Measurements from ENCODE around the gene SPATA16. TPM values are rescaled to one million over a fixed set of nuclear protein-coding genes. Genes with fewer than 3 reads are reported as not detected.
"Not testable (repeated sequence)": the region's sequence is repeated elsewhere in the genome, so short reads cannot be mapped to it uniquely, and the experiment has no call there.

SPATA16 gene
- polyA plus RNA-seq, 1 donor from 2014 or later, result not detected

DNA sequence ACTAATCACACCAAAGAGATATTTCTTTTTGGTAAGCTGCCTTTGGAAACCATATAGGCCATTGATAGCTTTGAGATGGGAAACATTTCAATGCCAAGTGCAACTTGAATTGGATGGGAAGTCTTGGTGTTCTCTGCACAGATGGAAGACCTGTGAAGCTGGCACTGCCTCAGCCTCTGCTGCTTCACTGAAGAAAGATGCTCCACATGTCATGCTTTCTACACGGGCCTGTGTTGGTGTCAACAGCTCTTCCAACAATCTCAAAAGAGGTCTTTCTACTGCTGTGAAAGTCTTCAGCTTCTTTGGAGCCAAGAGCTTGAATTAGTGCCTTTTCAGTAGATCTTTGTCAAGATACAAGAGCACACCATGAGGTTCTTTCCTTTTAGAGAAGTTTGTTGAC is 169.0 kb downstream of the SPATA16 start:
- H3F3A ChIP-seq (ENCODE audit: insufficient read depth, low read length, poor library complexity, severe bottlenecking), result peaks cover 6% of the 10 kb centered on the region
- no peaks in the 10 kb centered on the region for H3K36me3 ChIP-seq (ENCODE audit: insufficient read depth, low read length)
- H3K9me2 ChIP-seq (ENCODE audit: insufficient read depth, low read length), result no peaks in the 10 kb centered on the region
- no peak overlapping the region for H3K9ac ChIP-seq (ENCODE audit: low read length)
- no peak overlapping the region for H3K27ac ChIP-seq (ENCODE audit: low read length)
- H3K4me2 ChIP-seq (ENCODE audit: low read length), result no peak overlapping the region
- TF ChIP-seq EZH2 (IDR thresholded peaks at IDR 0.05; ENCODE audit: borderline replicate concordance, insufficient read depth, low read length, poor library complexity, severe bottlenecking) (no peak), RAD21 (conservative IDR thresholded peaks at IDR 0.05) (no peak), EP300 (conservative IDR thresholded peaks at IDR 0.05; ENCODE audit: poor library complexity, severe bottlenecking) (no peak), MXI1 (conservative IDR thresholded peaks at IDR 0.05; ENCODE audit: poor library complexity, severe bottlenecking) (no peak), POLR2AphosphoS5 (IDR thresholded peaks at IDR 0.05) (no peak)
- TF ChIP-seq, protein P1, sequence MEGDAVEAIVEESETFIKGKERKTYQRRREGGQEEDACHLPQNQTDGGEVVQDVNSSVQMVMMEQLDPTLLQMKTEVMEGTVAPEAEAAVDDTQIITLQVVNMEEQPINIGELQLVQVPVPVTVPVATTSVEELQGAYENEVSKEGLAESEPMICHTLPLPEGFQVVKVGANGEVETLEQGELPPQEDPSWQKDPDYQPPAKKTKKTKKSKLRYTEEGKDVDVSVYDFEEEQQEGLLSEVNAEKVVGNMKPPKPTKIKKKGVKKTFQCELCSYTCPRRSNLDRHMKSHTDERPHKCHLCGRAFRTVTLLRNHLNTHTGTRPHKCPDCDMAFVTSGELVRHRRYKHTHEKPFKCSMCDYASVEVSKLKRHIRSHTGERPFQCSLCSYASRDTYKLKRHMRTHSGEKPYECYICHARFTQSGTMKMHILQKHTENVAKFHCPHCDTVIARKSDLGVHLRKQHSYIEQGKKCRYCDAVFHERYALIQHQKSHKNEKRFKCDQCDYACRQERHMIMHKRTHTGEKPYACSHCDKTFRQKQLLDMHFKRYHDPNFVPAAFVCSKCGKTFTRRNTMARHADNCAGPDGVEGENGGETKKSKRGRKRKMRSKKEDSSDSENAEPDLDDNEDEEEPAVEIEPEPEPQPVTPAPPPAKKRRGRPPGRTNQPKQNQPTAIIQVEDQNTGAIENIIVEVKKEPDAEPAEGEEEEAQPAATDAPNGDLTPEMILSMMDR (IDR thresholded peaks at IDR 0.05; ENCODE audit: poor library complexity, severe bottlenecking), result no peak
- H3K27me3 ChIP-seq (ENCODE audit: insufficient read depth, low read depth, low read length), result no peaks in the 10 kb centered on the region
- H3K4me3 ChIP-seq (ENCODE audit: low read length), result no peak overlapping the region
- no peaks in the 10 kb centered on the region for H3K9me3 ChIP-seq (ENCODE audit: low read length)
- no peaks in the 10 kb centered on the region for H3K79me2 ChIP-seq (replicated peaks; ENCODE audit: insufficient read depth, low read length)
- H4K20me1 ChIP-seq (ENCODE audit: insufficient read depth), result no peaks in the 10 kb centered on the region
- no peak overlapping the region for H2AFZ ChIP-seq (ENCODE audit: low read depth, low read length)

DNA sequence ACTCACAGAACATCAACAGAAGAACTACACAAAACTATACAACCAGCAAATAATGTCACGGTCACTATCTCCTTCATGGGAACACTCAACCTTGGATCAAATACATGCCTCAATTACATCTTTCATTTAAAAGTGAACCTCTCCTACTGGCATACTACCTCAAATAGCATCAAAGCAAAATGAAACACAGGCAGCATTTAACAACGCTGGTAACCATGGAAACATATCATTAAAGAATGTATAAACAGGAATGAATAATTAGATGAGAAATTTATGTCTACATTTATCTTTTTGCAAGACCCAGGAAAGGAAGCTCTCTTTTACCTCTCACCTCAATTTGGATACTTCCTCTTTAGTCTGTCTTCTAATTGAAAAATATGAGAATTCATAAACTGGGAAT is 172.4 kb downstream of the SPATA16 start:
- Histone ChIP-seq H3K36me3 (ENCODE audit: insufficient read depth, low read length) (no peaks in the 10 kb centered on the region), H3K9me2 (ENCODE audit: insufficient read depth, low read length) (no peaks in the 10 kb centered on the region), H3K27ac (ENCODE audit: low read length) (peak overlapping the region; percentile 15), H3K4me3 (ENCODE audit: low read length) (no peak overlapping the region), H3K79me2 (replicated peaks; ENCODE audit: insufficient read depth, low read length) (no peaks in the 10 kb centered on the region), H2AFZ (ENCODE audit: low read depth, low read length) (no peak overlapping the region), H3K27me3 (ENCODE audit: insufficient read depth, low read depth, low read length) (no peaks in the 10 kb centered on the region), H3F3A (ENCODE audit: insufficient read depth, low read length, poor library complexity, severe bottlenecking) (no peaks in the 10 kb centered on the region), H3K9ac (ENCODE audit: low read length) (no peak overlapping the region), H4K20me1 (ENCODE audit: insufficient read depth) (no peaks in the 10 kb centered on the region), H3K9me3 (ENCODE audit: low read length) (no peaks in the 10 kb centered on the region), H3K4me2 (ENCODE audit: low read length) (no peak overlapping the region)
- TF ChIP-seq MXI1 (conservative IDR thresholded peaks at IDR 0.05; ENCODE audit: poor library complexity, severe bottlenecking), result no peak
- TF ChIP-seq RAD21 (conservative IDR thresholded peaks at IDR 0.05), result no peak

DNA sequence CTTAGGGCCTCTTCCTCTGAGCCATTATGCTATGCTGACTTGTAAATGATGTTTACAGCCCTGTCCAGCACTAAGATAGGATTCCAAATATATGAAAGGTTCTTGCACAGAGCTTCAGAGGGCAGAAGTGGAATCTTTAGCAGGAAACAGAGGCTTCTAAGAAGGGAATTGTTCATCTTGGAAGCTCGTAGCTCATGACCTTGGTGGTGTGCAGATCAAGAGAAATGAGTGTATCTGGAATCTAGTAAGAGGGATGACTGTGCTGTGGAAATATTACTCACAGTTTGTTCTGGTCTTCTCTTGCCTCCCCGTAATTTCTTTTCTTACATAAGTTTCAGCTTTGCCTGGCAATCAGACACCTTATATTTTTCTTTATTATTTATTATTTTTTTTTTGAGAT is 175.8 kb downstream of the SPATA16 start:
- H3K36me3 ChIP-seq (ENCODE audit: insufficient read depth, low read length), result no peaks in the 10 kb centered on the region
- no peaks in the 10 kb centered on the region for H3F3A ChIP-seq (ENCODE audit: insufficient read depth, low read length, poor library complexity, severe bottlenecking)
- H3K9ac ChIP-seq (ENCODE audit: low read length), result no peak overlapping the region
- H3K4me2 ChIP-seq (ENCODE audit: low read length), result no peak overlapping the region
- H3K4me3 ChIP-seq (ENCODE audit: low read length), result no peak overlapping the region
- no peak overlapping the region for H3K27ac ChIP-seq (ENCODE audit: low read length)
- H4K20me1 ChIP-seq (ENCODE audit: insufficient read depth), result no peaks in the 10 kb centered on the region
- no peaks in the 10 kb centered on the region for H3K27me3 ChIP-seq (ENCODE audit: insufficient read depth, low read depth, low read length)
- no peaks in the 10 kb centered on the region for H3K9me2 ChIP-seq (ENCODE audit: insufficient read depth, low read length)
- TF ChIP-seq, protein P2, sequence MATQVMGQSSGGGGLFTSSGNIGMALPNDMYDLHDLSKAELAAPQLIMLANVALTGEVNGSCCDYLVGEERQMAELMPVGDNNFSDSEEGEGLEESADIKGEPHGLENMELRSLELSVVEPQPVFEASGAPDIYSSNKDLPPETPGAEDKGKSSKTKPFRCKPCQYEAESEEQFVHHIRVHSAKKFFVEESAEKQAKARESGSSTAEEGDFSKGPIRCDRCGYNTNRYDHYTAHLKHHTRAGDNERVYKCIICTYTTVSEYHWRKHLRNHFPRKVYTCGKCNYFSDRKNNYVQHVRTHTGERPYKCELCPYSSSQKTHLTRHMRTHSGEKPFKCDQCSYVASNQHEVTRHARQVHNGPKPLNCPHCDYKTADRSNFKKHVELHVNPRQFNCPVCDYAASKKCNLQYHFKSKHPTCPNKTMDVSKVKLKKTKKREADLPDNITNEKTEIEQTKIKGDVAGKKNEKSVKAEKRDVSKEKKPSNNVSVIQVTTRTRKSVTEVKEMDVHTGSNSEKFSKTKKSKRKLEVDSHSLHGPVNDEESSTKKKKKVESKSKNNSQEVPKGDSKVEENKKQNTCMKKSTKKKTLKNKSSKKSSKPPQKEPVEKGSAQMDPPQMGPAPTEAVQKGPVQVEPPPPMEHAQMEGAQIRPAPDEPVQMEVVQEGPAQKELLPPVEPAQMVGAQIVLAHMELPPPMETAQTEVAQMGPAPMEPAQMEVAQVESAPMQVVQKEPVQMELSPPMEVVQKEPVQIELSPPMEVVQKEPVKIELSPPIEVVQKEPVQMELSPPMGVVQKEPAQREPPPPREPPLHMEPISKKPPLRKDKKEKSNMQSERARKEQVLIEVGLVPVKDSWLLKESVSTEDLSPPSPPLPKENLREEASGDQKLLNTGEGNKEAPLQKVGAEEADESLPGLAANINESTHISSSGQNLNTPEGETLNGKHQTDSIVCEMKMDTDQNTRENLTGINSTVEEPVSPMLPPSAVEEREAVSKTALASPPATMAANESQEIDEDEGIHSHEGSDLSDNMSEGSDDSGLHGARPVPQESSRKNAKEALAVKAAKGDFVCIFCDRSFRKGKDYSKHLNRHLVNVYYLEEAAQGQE (IDR thresholded peaks at IDR 0.05; ENCODE audit: borderline replicate concordance), result no peak
- TF ChIP-seq SMC3 (conservative IDR thresholded peaks at IDR 0.05; ENCODE audit: poor library complexity) (no peak), MXI1 (conservative IDR thresholded peaks at IDR 0.05; ENCODE audit: poor library complexity, severe bottlenecking) (no peak)
- H3K9me3 ChIP-seq (ENCODE audit: low read length), result no peaks in the 10 kb centered on the region
- no peak overlapping the region for H2AFZ ChIP-seq (ENCODE audit: low read depth, low read length)
- H3K79me2 ChIP-seq (replicated peaks; ENCODE audit: insufficient read depth, low read length), result no peaks in the 10 kb centered on the region

GRCh38 chr3:172960626-172961182 is 180.3 kb downstream of the SPATA16 start:
- H3K36me3 ChIP-seq (ENCODE audit: insufficient read depth, low read length); H2AFZ ChIP-seq (ENCODE audit: low read depth, low read length); H4K20me1 ChIP-seq (ENCODE audit: insufficient read depth); H3K9ac ChIP-seq (ENCODE audit: low read length); H3K27ac ChIP-seq (ENCODE audit: low read length); H3K27me3 ChIP-seq (ENCODE audit: insufficient read depth, low read depth, low read length); H3K4me3 ChIP-seq (ENCODE audit: low read length); H3K9me3 ChIP-seq (ENCODE audit: low read length); H3K4me2 ChIP-seq (ENCODE audit: low read length); H3K79me2 ChIP-seq (replicated peaks; ENCODE audit: insufficient read depth, low read length); H3F3A ChIP-seq (ENCODE audit: insufficient read depth, low read length, poor library complexity, severe bottlenecking); H3K9me2 ChIP-seq (ENCODE audit: insufficient read depth, low read length): not testable (repeated sequence)

All from neural cell (in vitro differentiated cells).